GM12872 (cell line): ENCODE results near the gene SFTA2.

ENCODE experiments used
- CTCF ChIP-seq: IDR thresholded peaks from 3 replicates; pipeline ENCODE4 v1.5.1; 2011; ENCODE audit warnings: low read depth, mild to moderate bottlenecking, low read length, moderate library complexity; ENCODE audit not compliant: insufficient read depth

Gene SFTA2

GRCh38 chr6:30881392-30882203 is 50.4 kb downstream of the SFTA2 start:
- no peak for TF ChIP-seq CTCF
